ENCODE measurements around the gene DYNC2I2. TPM values are rescaled to one million over a fixed set of nuclear protein-coding genes. Genes with fewer than 3 reads are reported as not detected.
"Not testable (repeated sequence)": the region's sequence is repeated elsewhere in the genome, so short reads cannot be mapped to it uniquely, and the experiment has no call there.

The DYNC2I2 gene
- total and polyA plus RNA-seq, 10 of the 15 experiments (the other 5 are each of a cell fraction or from before 2014, with no cell fraction given), result 0.89 to 118 (median 47.9) TPM

GRCh38 chr9:128587453-128587852, 69.2 kb downstream of the DYNC2I2 start:
- peak; percentile 60 for ATAC-seq
- 15% methylated on average over 6 of the region's 6 CpGs for WGBS (ENCODE audit: insufficient coverage, insufficient replicate concordance, low lambda C conversion rate, missing lambda C conversion rate)
- FAIRE-seq, result no peak
- Histone ChIP-seq H3K79me2 (ENCODE audit: control insufficient read depth, insufficient read depth, low read length) (no peaks in the 10 kb centered on the region), H2AFZ (ENCODE audit: control insufficient read depth, low read depth, low read length) (no peak overlapping the region), H4K20me1 (ENCODE audit: control insufficient read depth, insufficient read depth) (no peaks in the 10 kb centered on the region), H3K27me3 (replicated peaks in 1 of 2; ENCODE audit: control insufficient read depth in 2 of 2, insufficient read depth in 2 of 2, low read length in 1 of 2) (no peaks in the 10 kb centered on the region), H3K27ac (ENCODE audit: control insufficient read depth, insufficient read depth) (no peak overlapping the region), H3K4me3 (no peak overlapping the region), H3K36me3 (ENCODE audit: control insufficient read depth in 2 of 2, insufficient read depth in 2 of 2, low read length in 1 of 2) (peaks cover 14 to 19% of the 10 kb centered on the region in 2 experiments; a peak in 3 of 4 replicates), H3K9me3 (replicated peaks; ENCODE audit: control insufficient read depth, insufficient read depth, low read length) (no peaks in the 10 kb centered on the region), H3K4me2 (ENCODE audit: control insufficient read depth, insufficient read depth) (no peak overlapping the region), H3K4me1 (ENCODE audit: control insufficient read depth, insufficient read depth, low read length) (no peaks in the 10 kb centered on the region), H3K9ac (ENCODE audit: control insufficient read depth, insufficient read depth, low read length) (no peak overlapping the region)
- RAD21 ChIA-PET (ENCODE audit: unreplicated experiment), result no interaction called here
- POLR2A ChIA-PET, result no interaction called here
- TF ChIP-seq KLF5 (IDR thresholded peaks at IDR 0.05; ENCODE audit: partially characterized antibody) (no peak), STAT3 (IDR thresholded peaks at IDR 0.05; ENCODE audit: low read depth, low read length) (no peak), ATF2 (IDR thresholded peaks at IDR 0.05; ENCODE audit: low read length) (peak; percentile 33; the same call in 1 of the 2 replicates), ESRRA (IDR thresholded peaks at IDR 0.05; ENCODE audit: low read length) (no peak), EZH2 (IDR thresholded peaks at IDR 0.05; ENCODE audit: borderline replicate concordance, control insufficient read depth, low read depth, low read length) (no peak), RUNX3 (IDR thresholded peaks at IDR 0.05; ENCODE audit: low read length) (peak; percentile 71), SREBF2 (IDR thresholded peaks at IDR 0.05; ENCODE audit: low read length) (no peak), USF1 (IDR thresholded peaks at IDR 0.05; ENCODE audit: borderline replicate concordance, extremely low read length, insufficient read depth, low read depth, low read length) (no peak), CREB1 (IDR thresholded peaks at IDR 0.05; ENCODE audit: low read depth) (0 out of 2 replicates have a peak, but pooled peaks have one; percentile 58), TCF7 (IDR thresholded peaks at IDR 0.05; ENCODE audit: borderline replicate concordance) (no peak)
- no TSS peak for BruUV-seq (replicated peaks)
- SMC1A ChIA-PET (ENCODE audit: uncharacterized antibody, unreplicated experiment), result no interaction called here
- in situ Hi-C loops (cut with MboI) (no loop called here), intact Hi-C loops (cut with micrococcal nuclease; ENCODE audit: unreplicated experiment) (no loop called here)
- CTCF ChIA-PET, result interaction anchor here (1.4 kb wide), 1 partner anchor 9 kb away, joined by 3 read pairs; no protein-coding TSS in a partner anchor
- DNase-seq (ENCODE audit: low read depth, low spot score), result peak; percentile 8

- RAD21 ChIA-PET (ENCODE audit: unreplicated experiment); H3K4me3 ChIP-seq; H3K79me2 ChIP-seq (ENCODE audit: control insufficient read depth, insufficient read depth, low read length); H3K27ac ChIP-seq (ENCODE audit: control insufficient read depth, insufficient read depth); H3K9ac ChIP-seq (ENCODE audit: control insufficient read depth, insufficient read depth, low read length); H3K9me3 ChIP-seq (replicated peaks; ENCODE audit: control insufficient read depth, insufficient read depth, low read length); H4K20me1 ChIP-seq (ENCODE audit: control insufficient read depth, insufficient read depth); intact Hi-C loops (cut with micrococcal nuclease; ENCODE audit: unreplicated experiment); H3K27me3 ChIP-seq (replicated peaks in 1 of 2; ENCODE audit: control insufficient read depth in 2 of 2, insufficient read depth in 2 of 2, low read length in 1 of 2); BruUV-seq (replicated peaks); H2AFZ ChIP-seq (ENCODE audit: control insufficient read depth, low read depth, low read length); ATAC-seq; H3K4me1 ChIP-seq (ENCODE audit: control insufficient read depth, insufficient read depth, low read length); DNase-seq (ENCODE audit: low read depth, low spot score); FAIRE-seq; in situ Hi-C loops (cut with MboI); H3K4me2 ChIP-seq (ENCODE audit: control insufficient read depth, insufficient read depth); SMC1A ChIA-PET (ENCODE audit: uncharacterized antibody, unreplicated experiment): not testable (repeated sequence)
- ChIA-PET CTCF (interaction anchor here (1.4 kb wide), 1 partner anchor 9 kb away, joined by 3 read pairs; no protein-coding TSS in a partner anchor), POLR2A (interaction anchor here (0.6 to 0.7 kb wide), 2 partner anchors 79 to 99 kb away, joined by 3 read pairs; no protein-coding TSS in a partner anchor)
- 87% methylated on average over 11 of the region's 11 CpGs for WGBS (ENCODE audit: insufficient coverage, insufficient replicate concordance, low lambda C conversion rate, missing lambda C conversion rate)
- H3K36me3 ChIP-seq (ENCODE audit: control insufficient read depth in 2 of 2, insufficient read depth in 2 of 2, low read length in 1 of 2), result peaks cover 14 to 19% of the 10 kb centered on the region in 2 experiments; a peak in 3 of 4 replicates
Measured at GRCh38 chr9:128586934-128587333, 69.7 kb downstream of the DYNC2I2 start.

Data from GM12878 (cell line).